ENCODE data around the gene GNPDA1. TPM values are rescaled to one million over a fixed set of nuclear protein-coding genes. Genes with fewer than 3 reads are reported as not detected.

GNPDA1 gene
- total and polyA plus RNA-seq, 10 of the 15 experiments (the other 5 are each of a cell fraction or from before 2014, with no cell fraction given) = 1.0 to 11.9 (median 3.9) TPM

DNA sequence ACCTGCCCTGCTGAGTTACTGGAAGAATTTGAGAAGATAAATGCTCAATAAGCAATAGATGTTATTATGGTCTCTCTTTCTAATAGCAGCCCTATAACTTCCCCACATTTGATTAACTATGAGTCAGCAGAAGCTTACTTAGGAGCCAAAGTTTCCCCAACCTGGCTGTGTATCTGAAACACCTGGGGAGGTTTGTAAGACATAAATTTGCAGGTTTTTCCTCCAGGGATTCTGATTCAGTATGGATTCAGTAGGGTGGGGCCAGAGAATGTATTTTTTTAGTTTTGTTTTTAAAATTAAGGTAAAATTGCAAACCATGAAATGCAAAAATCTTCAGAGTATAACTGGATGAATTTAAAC is 44.9 kb upstream of the GNPDA1 start:
- intact Hi-C loops (cut with micrococcal nuclease; ENCODE audit: unreplicated experiment) = no loop called here
- H3K9ac ChIP-seq (ENCODE audit: control insufficient read depth, insufficient read depth, low read length) = no peak overlapping the region
- DNase-seq (ENCODE audit: low read depth, low spot score) (no peak), FAIRE-seq (no peak), ATAC-seq (no peak)
- H3K79me2 ChIP-seq (ENCODE audit: control insufficient read depth, insufficient read depth, low read length) = no peaks in the 10 kb centered on the region
- no peak overlapping the region for H3K27ac ChIP-seq (ENCODE audit: control insufficient read depth, insufficient read depth)
- ChIA-PET CTCF (no interaction called here), POLR2A (no interaction called here), SMC1A (ENCODE audit: uncharacterized antibody, unreplicated experiment) (no interaction called here), RAD21 (ENCODE audit: unreplicated experiment) (no interaction called here)
- TF ChIP-seq MYC (IDR thresholded peaks at IDR 0.05; ENCODE audit: insufficient read depth, insufficient read length, insufficient replicate concordance, low read length, severe bottlenecking) (no peak), CHD4 (IDR thresholded peaks at IDR 0.05) (no peak), HDAC2 (IDR thresholded peaks at IDR 0.05) (no peak), IKZF2 (IDR thresholded peaks at IDR 0.05) (no peak), STAT3 (IDR thresholded peaks at IDR 0.05; ENCODE audit: low read depth, low read length) (no peak)
- TF ChIP-seq, protein P1, sequence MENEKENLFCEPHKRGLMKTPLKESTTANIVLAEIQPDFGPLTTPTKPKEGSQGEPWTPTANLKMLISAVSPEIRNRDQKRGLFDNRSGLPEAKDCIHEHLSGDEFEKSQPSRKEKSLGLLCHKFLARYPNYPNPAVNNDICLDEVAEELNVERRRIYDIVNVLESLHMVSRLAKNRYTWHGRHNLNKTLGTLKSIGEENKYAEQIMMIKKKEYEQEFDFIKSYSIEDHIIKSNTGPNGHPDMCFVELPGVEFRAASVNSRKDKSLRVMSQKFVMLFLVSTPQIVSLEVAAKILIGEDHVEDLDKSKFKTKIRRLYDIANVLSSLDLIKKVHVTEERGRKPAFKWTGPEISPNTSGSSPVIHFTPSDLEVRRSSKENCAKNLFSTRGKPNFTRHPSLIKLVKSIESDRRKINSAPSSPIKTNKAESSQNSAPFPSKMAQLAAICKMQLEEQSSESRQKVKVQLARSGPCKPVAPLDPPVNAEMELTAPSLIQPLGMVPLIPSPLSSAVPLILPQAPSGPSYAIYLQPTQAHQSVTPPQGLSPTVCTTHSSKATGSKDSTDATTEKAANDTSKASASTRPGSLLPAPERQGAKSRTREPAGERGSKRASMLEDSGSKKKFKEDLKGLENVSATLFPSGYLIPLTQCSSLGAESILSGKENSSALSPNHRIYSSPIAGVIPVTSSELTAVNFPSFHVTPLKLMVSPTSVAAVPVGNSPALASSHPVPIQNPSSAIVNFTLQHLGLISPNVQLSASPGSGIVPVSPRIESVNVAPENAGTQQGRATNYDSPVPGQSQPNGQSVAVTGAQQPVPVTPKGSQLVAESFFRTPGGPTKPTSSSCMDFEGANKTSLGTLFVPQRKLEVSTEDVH (IDR thresholded peaks at IDR 0.05; ENCODE audit: low read depth, partially characterized antibody) = no peak
- H3K4me2 ChIP-seq (ENCODE audit: control insufficient read depth, insufficient read depth) = no peak overlapping the region
- H3K27me3 ChIP-seq (replicated peaks in 1 of 2; ENCODE audit: control insufficient read depth in 2 of 2, insufficient read depth in 2 of 2, low read length in 1 of 2) = no peaks in the 10 kb centered on the region; a peak in 1 of 4 replicates
- no peaks in the 10 kb centered on the region for H3K36me3 ChIP-seq (ENCODE audit: control insufficient read depth in 2 of 2, insufficient read depth in 2 of 2, low read length in 1 of 2)
- in situ Hi-C loops (cut with MboI) = no loop called here
- H3K4me1 ChIP-seq (ENCODE audit: control insufficient read depth, insufficient read depth, low read length) = no peaks in the 10 kb centered on the region
- BruUV-seq (replicated peaks) = no TSS peak
- no peak overlapping the region for H3K4me3 ChIP-seq
- H3K9me3 ChIP-seq (replicated peaks; ENCODE audit: control insufficient read depth, insufficient read depth, low read length) = no peaks in the 10 kb centered on the region
- H4K20me1 ChIP-seq (ENCODE audit: control insufficient read depth, insufficient read depth) = no peaks in the 10 kb centered on the region
- H2AFZ ChIP-seq (ENCODE audit: control insufficient read depth, low read depth, low read length) = no peak overlapping the region

Measured in GM12878 (cell line).